Stimulated activated memory B cell treated with anti-CD40 and anti-IgM and Interleukin-4, amounts not matched to agents 10 μg/mL and 1 μg/mL and 100 μg/mL, for 72 hours (primary cell): ENCODE data around the gene NUP85.
"Not testable (repeated sequence)": the region's sequence is repeated elsewhere in the genome, so short reads cannot be mapped to it uniquely, and the experiment has no call there.

Source experiments
- ATAC-seq: fragments of 150-1000 bp; cut with Tn5 transposase; 2 replicates; pipeline ENCODE4 v1.10.0; 2021
- H3K27ac Mint-ChIP-seq: one replicate; pipeline ENCODE4 v1.8.0; 2022; ENCODE audit warnings: mild to moderate bottlenecking, mixed read lengths
- H3K27me3 Mint-ChIP-seq: one replicate; pipeline ENCODE4 v1.8.0; 2022; ENCODE audit warnings: mixed read lengths
- H3K36me3 Mint-ChIP-seq: one replicate; pipeline ENCODE4 v1.8.0; 2022; ENCODE audit warnings: mixed read lengths
- H3K4me1 Mint-ChIP-seq: one replicate; pipeline ENCODE4 v1.8.0; 2022; ENCODE audit warnings: mixed read lengths
- H3K4me3 Mint-ChIP-seq: one replicate; pipeline ENCODE4 v1.8.0; 2022; ENCODE audit warnings: mild to moderate bottlenecking, moderate library complexity, mixed read lengths
- H3K9me3 Mint-ChIP-seq: one replicate; pipeline ENCODE4 v1.8.0; 2022; ENCODE audit warnings: mixed read lengths

Gene NUP85

DNA sequence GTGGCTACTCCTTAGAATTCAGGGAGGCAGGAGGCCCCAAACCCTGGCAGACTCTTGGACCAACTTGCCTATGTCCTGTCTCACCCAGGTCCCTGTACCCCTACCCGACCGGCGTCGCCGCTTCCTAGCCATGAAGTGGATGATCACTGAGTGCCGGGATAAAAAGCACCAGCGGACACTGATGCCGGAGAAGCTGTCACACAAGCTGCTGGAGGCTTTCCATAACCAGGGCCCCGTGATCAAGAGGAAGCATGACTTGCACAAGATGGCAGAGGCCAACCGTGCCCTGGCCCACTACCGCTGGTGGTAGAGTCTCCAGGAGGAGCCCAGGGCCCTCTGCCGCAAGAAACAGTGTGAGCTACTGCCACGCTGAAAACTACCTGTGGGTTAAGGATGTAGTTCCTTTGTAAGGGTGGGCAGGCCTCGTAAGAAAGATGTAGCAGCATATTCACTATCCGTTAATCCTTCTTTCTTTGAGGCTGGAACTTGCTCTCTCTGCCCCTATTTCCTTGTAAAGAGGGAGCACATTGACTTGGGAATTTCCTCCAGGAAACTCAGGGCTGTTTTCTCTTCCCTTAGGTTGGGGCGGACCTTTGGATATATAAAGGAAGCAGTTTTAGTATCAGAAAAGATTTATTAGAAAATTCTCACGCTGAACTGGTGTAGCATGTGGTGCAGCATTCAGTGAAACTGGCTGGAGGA, 60.3 kb downstream of the NUP85 start:
- Mint-ChIP-seq H3K27me3 (no peaks in the 10 kb centered on the region), H3K27ac (no peak overlapping the region), H3K9me3 (no peaks in the 10 kb centered on the region), H3K4me1 (peaks cover 49% of the 10 kb centered on the region), H3K36me3 (peaks cover 19% of the 10 kb centered on the region), H3K4me3 (no peak overlapping the region)
- no peak for ATAC-seq

DNA sequence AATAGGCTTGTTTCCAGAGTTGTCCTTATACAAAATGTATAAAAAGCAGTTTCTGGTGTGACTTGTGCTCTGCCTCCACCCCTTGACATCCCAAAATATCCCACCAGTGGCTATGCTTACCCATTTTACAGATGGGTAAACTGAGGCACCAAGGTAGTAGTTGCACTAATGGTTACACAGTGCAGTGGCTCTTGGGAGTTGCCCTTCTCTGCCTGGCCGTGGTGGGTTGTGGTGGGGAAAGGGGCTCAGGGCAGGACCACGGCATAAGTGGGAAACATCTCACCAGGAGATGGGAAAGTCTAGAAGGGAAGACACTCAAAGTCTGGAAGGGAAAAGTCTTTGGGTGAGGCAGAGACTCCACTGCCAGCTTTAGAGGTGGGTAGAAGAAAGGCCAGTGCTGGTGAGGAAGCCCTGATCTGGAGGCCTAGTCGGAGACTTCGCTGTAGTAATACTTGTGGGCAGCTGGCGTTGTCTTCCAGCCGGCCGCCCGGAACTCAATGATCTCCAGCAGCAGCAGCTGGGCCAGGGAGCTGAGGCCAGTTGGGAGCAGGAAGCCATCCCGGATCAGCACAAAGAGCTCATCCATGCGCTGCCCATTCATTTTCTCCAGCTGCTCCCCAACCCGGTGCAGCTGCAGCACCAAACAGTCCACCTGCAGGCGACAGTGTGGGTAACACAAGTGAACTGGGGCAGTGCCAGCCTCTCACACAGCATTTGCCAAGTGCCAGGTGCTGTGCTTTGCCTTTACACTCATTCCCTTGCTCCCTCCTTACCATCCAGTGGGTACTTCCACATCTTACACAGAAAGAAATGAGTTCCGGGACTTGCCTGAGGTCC, 61.1 kb downstream of the NUP85 start:
- Mint-ChIP-seq H3K9me3 (no peaks in the 10 kb centered on the region), H3K4me1 (peaks cover 46% of the 10 kb centered on the region), H3K4me3 (no peak overlapping the region), H3K36me3 (peaks cover 19% of the 10 kb centered on the region), H3K27me3 (no peaks in the 10 kb centered on the region), H3K27ac (no peak overlapping the region)
- ATAC-seq, result no peak

DNA sequence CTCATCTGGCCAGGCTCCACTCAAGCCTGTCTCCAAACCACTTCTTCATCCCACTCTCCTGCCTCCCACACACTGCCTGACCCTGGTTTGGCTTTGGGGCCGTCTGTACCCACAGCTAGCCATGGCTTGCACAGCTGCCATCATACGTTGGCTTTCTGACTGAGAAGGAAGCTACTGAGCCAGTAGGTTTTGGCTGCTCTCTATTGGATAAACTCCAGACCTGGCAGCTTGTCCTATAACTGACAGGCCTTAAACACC, 61.6 kb downstream of the NUP85 start:
- H3K4me1 Mint-ChIP-seq, result peaks cover 50% of the 10 kb centered on the region
- H3K27ac Mint-ChIP-seq, result peak overlapping the region; percentile 31
- no peak for ATAC-seq
- no peaks in the 10 kb centered on the region for H3K9me3 Mint-ChIP-seq
- H3K4me3 Mint-ChIP-seq, result no peak overlapping the region
- H3K27me3 Mint-ChIP-seq, result no peaks in the 10 kb centered on the region
- peaks cover 24% of the 10 kb centered on the region for H3K36me3 Mint-ChIP-seq

- Mint-ChIP-seq H3K27ac (peak overlapping the region; percentile 31), H3K4me1 (peaks cover 50% of the 10 kb centered on the region), H3K4me3 (no peak overlapping the region), H3K9me3 (no peaks in the 10 kb centered on the region), H3K27me3 (no peaks in the 10 kb centered on the region), H3K36me3 (peaks cover 26% of the 10 kb centered on the region)
- ATAC-seq, result no peak
Observed at GRCh38 chr17:75267411-75268232, 62.1 kb downstream of the NUP85 start.

DNA sequence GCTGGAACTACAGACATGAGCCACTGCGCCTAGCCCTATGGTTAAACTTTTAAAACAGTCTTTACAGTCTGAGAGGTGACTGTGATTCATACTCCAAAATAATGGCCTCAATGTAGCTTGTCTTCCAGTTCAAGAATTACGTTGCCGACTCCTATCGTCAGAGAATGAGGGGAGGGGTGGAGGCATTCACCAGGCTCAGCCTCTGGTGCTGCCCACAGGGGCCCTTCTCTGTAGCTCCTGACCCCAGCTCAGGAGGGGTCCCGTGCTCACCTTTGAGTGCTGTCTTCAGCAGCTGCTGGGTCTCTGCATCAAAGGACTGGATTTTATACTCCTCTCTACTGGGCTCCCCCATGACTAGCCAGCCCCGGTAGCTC, 64.4 kb downstream of the NUP85 start:
- Mint-ChIP-seq H3K4me1 (peaks cover 64% of the 10 kb centered on the region), H3K9me3 (no peaks in the 10 kb centered on the region), H3K36me3 (peaks cover 38% of the 10 kb centered on the region), H3K27ac (peak overlapping the region; percentile 90), H3K27me3 (no peaks in the 10 kb centered on the region), H3K4me3 (peak overlapping the region; percentile 93)
- ATAC-seq, result no peak

- peaks cover 68% of the 10 kb centered on the region for H3K4me1 Mint-ChIP-seq
- peak; percentile 69 for ATAC-seq
- no peaks in the 10 kb centered on the region for H3K27me3 Mint-ChIP-seq
- H3K36me3 Mint-ChIP-seq, result peaks cover 41% of the 10 kb centered on the region
- H3K27ac Mint-ChIP-seq, result peak overlapping the region; percentile 90
- no peaks in the 10 kb centered on the region for H3K9me3 Mint-ChIP-seq
- H3K4me3 Mint-ChIP-seq, result peak overlapping the region; percentile 93
Observed at GRCh38 chr17:75270218-75270965, 64.9 kb downstream of the NUP85 start.

DNA sequence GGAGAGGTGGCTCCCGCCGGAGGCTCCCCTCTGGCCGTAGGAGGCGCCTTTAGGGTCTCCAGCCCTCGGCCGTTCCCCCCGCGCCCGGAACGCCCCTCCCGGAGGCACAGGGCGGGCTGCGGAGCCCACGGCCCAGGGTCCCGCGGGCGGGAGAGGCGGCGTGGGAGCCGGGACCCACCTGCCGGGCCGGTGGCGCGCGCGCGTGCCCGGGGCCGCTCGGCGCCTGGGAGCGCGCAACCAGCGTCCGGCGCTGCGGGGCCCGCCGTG, 65.4 kb downstream of the NUP85 start, which contains the start of gene MIF4GD:
Gene MIF4GD, minus strand, starts transcription at position 266 of the 267 bp plus-strand sequence. CDS start 1,036 bp downstream, outside the sequence.
- Mint-ChIP-seq H3K4me1 (peaks cover 70% of the 10 kb centered on the region), H3K4me3 (peak within 1 kb of the TSS; percentile 93), H3K27me3 (no peaks in the 10 kb centered on the region), H3K9me3 (no peaks in the 10 kb centered on the region), H3K27ac (peak within 1 kb of the TSS; percentile 90), H3K36me3 (peaks cover 38% of the 10 kb centered on the region)
- ATAC-seq, result no peak

- peak; percentile 91 for ATAC-seq
- peak overlapping the region; percentile 88 for H3K4me3 Mint-ChIP-seq
- no peaks in the 10 kb centered on the region for H3K9me3 Mint-ChIP-seq
- H3K27ac Mint-ChIP-seq, result peak overlapping the region; percentile 90
- peaks cover 38% of the 10 kb centered on the region for H3K36me3 Mint-ChIP-seq
- no peaks in the 10 kb centered on the region for H3K27me3 Mint-ChIP-seq
- H3K4me1 Mint-ChIP-seq, result peaks cover 70% of the 10 kb centered on the region
Observed at GRCh38 chr17:75271233-75271954, 65.9 kb downstream of the NUP85 start.

DNA sequence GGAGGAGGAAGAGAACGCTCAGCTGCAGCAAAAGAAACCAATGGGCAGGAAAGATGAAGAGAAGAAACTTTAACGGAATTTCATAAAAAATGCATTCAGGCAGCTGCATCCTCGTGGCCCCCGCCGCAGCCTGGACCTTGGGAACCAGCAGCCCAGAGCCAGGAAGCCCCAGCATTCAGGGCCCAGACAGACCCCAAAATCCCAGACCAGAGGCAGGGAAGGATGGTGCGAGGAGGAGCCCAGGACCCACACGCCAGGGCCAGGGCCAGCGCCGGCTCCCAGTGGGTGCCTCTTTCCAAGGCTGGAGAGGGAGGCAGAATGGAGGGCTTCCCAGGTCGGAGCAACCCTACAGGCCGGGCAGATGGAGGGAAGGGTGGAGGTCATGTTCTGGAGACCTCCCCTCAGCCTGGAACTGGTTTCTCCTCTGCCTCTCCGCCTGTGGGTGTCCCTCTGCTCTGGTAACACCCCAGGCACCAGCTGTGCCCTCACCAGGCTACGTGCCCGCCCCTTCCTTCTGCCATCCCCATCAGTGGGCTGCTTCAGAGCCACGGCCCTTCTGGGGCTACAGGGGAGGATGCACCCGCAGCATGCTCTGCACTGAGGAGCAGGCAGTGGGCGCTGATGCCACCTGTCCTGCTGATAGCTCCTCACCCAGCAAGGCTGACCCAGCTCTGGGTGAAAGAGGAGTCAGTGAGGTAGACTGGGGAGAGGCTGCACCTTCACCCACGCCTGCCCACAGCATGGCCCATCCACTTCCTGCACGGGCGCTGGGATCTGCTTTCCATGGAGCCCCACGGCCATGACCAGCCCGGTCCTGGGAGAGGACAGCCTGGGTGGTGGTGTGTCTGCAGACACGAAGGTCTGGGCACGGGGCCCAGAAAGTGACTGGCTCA, 66.7 kb downstream of the NUP85 start:
- Mint-ChIP-seq H3K9me3 (no peaks in the 10 kb centered on the region), H3K27me3 (no peaks in the 10 kb centered on the region), H3K4me1 (peaks cover 64% of the 10 kb centered on the region), H3K27ac (peak overlapping the region; percentile 90), H3K4me3 (peak overlapping the region; percentile 88), H3K36me3 (peaks cover 33% of the 10 kb centered on the region)
- ATAC-seq, result no peak

- peak overlapping the region; percentile 88 for H3K4me3 Mint-ChIP-seq
- peaks cover 29% of the 10 kb centered on the region for H3K36me3 Mint-ChIP-seq
- H3K4me1 Mint-ChIP-seq, result peaks cover 58% of the 10 kb centered on the region
- H3K9me3 Mint-ChIP-seq, result no peaks in the 10 kb centered on the region
- peak overlapping the region; percentile 90 for H3K27ac Mint-ChIP-seq
- ATAC-seq, result no peak
- H3K27me3 Mint-ChIP-seq, result no peaks in the 10 kb centered on the region
Observed at GRCh38 chr17:75272848-75273184, 67.3 kb downstream of the NUP85 start.

DNA sequence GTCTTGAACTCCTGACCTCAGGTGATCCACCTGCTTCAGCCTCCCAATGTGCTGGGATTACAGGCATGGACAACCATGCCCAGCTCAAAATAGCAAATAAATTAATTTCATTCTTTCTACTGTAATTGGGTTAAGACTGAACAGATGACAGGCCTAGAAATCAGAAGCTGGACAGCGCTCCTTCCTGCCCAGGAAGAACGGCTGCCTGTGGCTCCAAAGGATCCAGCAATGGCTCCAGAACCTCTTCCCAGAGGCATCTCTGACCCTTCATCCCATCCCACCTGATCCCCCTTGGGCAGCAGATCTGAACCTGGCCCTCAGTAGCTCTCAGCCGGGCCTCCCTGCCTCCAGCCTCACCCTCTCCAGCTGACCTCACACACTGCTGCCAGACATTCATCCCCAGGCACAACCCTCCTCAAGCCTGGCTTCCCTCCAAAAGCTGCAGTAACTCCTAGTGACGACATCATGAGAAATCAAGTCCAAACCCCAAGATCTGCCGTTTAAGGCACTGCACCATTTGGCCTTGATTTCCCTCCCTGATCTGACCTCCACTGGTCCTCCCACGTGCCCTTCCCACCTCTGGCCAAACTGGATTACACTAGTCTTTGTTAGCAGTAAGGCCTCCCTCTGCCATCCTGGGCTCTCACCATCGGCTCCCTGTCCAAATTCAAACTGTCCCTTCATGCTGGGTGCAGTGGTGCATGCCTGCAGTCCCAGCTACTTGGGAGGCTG, 68.7 kb downstream of the NUP85 start:
- Mint-ChIP-seq H3K27me3 (no peaks in the 10 kb centered on the region), H3K9me3 (no peaks in the 10 kb centered on the region), H3K4me1 (peaks cover 48% of the 10 kb centered on the region), H3K4me3 (no peak overlapping the region), H3K36me3 (peaks cover 34% of the 10 kb centered on the region), H3K27ac (peak overlapping the region; percentile 53)
- ATAC-seq, result no peak

DNA sequence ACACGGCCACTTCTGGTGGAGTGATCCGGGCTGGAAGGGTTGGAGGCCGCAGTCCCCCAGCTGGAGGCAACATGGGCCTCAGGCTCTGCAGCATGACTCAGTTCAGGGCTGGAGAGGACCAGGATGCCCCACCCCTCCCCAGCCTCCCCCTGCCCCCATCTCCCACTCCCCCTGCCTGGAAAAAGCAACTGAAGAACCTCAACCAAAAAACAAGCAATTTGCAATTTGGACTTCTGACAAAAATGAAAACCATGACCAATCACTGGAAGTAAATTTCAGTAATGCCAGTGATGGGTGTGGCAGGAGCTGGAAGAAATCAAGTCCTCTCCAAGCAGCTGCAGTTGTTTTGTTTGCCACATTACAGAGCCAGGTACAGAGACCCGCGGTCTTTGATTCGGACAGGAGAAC, 72.2 kb downstream of the NUP85 start:
- peaks cover 22% of the 10 kb centered on the region for H3K4me1 Mint-ChIP-seq
- no peak overlapping the region for H3K27ac Mint-ChIP-seq
- H3K4me3 Mint-ChIP-seq, result no peak overlapping the region
- H3K36me3 Mint-ChIP-seq, result peaks cover 37% of the 10 kb centered on the region
- no peaks in the 10 kb centered on the region for H3K9me3 Mint-ChIP-seq
- H3K27me3 Mint-ChIP-seq, result no peaks in the 10 kb centered on the region
- ATAC-seq, result no peak

DNA sequence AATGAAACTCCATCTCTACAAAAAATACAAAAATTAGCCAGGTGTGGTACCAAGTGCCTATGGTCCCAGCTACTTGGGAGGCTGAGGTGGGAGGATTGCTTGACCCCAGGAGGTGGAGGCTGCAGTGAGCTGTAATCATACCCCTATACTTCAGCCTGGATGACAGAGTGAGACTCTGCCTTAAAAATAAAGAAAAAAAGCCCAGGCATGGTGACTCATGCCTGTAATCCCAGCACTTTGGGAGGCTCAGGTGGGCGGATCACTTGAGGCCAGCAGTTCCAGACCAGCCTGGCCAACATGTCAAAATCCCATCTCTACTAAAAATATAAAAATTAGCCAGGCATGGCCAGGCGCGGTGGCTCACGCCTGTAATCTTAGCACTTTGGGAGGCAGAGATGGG, 74.7 kb downstream of the NUP85 start:
- not testable (repeated sequence) for H3K27ac Mint-ChIP-seq, H3K27me3 Mint-ChIP-seq, H3K9me3 Mint-ChIP-seq, H3K4me1 Mint-ChIP-seq, H3K4me3 Mint-ChIP-seq, ATAC-seq
- H3K36me3 Mint-ChIP-seq, result peaks cover 33% of the 10 kb centered on the region
